Central memory CD4-positive, alpha-beta T cell (primary cell): ENCODE results near the gene HSPG2.

Experiments
- DNase-seq: peaks from one replicate; pipeline ENCODE4 v3.0.0; 2022

Gene HSPG2

DNA sequence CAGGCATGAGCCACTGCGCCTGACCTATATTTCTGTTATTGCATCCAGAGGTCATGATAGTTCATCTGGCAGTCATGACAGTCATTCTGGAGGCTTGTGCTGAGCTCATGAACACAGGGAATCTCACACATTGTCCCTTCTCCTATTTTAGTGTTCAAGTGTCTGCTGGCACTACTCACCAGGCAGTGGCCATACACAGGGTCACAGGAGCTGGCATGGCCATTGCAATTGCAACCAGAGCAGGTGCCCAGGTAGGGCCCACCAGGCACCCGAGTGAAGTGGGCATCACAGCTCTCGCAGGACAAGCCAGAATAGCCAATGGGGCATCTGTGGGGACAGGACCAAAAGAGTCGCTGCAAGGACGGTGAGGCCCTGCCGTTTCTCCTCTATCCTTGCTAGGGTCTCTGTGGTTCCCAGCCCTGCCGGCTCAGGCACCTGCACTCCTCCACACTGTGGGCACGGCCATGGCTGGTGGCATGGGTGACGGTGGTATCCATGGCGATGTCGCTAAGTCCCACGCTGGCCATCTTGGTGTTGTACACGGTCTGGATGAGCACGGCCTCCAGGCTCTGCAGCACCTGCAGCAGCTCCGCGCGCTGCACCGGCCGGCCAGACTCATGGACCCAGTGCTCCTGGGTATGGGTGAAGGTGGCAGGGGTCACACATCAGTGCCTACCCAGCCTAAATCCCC, 57.0 kb downstream of the HSPG2 start:
- DNase-seq, result no peak

DNA sequence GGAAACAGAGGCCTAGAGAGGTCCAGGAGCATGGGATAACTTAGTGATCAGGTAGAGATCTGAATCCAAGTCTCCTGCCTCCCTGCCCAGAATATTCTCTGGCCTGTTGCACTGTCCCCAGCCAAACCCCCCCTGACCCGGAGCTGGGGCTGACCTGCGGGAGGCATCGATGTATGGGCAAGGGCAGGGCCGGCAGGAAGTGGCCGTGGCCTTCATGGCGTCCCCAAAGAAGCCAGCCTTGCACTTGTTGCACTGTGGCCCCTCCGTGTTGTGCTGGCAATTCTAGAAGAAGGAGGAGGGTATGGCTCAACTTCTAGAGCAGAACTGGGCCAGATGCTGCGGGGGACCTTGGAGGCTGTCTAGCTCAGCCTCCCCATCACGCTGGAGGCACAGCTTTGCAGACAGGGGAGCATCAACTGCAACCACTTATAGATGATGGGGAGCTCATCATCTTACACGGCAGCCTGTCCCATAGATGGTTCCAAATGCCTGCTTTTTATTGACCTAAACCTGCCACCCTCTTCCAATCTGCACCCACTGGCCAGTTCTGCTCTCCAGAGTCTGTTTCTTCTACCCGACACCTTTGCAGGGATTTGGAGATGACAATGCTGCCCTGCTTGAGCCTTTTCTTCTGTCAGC, 58.2 kb downstream of the HSPG2 start:
- DNase-seq, result no peak

DNA sequence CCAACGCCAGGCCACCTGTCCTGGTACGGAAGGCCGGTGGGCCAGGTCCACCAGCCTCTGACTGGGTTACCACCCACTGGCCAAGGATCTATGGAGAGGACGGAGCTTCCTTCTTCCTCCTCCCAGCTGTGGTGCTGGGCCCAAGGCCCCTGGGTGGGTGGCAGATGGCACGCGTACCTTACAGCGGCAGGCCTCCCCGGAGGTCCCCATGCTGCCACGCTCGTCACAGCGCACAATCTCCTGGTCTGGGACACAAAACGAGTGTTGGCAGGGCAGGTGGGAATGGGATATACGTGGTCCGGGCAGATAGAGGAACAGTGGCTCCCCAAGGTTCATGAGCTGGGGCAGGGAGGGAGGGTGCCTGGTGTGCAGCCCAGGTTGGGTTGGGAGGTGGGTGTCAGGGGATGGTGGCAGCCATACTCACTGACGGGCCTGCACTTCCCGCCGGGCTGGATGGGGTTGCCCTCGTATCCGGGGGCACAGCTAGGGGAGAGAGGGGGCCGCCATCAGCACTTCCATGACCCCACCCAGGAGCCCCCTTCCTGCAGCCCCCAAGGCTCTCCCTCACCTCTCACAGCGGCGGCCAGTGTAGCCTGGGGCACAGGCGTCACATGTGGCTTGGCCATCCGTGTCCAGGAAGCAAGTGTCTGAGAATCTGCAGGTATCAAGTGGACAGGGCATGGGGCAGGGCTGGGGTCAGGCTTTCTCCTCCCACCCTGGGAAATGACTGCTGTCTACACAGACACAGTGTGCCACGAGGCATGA, 58.9 kb downstream of the HSPG2 start:
- DNase-seq, result no peak

DNA sequence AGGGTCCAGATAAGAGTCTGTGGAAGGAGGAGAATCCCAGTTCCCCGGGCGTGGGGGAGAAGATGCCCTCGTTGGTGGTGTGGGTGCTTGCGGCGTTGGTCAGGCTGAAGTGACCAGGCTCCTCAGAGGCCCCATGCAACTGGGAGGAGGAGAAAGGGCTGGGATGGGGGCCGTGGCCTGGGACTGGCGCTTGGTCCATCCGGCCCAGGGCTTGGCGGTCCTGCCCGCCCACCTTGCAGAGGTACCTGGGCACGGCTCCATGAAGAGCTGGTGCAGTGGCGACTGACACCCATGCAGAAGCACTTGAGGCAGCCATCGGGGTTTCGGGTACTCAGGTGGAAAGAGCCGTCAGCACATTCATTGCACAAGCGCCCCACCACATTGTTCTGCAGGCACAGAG, 60.8 kb downstream of the HSPG2 start:
- DNase-seq, result no peak

DNA sequence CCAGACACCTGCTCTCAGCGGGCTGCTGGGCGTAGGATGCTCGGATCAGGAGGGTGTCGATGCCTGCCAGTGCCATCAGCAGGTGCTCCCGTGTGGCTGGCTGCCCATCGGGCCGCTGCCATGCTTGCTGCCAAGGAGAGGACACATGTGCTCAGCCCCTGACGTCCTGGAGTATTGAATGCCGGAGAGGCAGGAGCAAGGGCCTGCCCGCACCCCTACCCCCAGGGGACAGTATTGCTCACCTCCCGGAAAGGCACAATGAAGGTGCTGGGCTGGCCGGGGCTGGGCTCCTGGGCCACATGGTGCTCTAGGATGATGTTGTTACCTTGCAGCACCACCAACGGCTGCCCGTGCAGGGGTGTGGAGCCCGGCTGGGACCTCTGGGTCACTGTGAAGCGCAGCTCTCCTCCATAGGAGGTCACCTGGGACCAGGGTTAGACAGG, 61.5 kb downstream of the HSPG2 start:
- no peak for DNase-seq

DNA sequence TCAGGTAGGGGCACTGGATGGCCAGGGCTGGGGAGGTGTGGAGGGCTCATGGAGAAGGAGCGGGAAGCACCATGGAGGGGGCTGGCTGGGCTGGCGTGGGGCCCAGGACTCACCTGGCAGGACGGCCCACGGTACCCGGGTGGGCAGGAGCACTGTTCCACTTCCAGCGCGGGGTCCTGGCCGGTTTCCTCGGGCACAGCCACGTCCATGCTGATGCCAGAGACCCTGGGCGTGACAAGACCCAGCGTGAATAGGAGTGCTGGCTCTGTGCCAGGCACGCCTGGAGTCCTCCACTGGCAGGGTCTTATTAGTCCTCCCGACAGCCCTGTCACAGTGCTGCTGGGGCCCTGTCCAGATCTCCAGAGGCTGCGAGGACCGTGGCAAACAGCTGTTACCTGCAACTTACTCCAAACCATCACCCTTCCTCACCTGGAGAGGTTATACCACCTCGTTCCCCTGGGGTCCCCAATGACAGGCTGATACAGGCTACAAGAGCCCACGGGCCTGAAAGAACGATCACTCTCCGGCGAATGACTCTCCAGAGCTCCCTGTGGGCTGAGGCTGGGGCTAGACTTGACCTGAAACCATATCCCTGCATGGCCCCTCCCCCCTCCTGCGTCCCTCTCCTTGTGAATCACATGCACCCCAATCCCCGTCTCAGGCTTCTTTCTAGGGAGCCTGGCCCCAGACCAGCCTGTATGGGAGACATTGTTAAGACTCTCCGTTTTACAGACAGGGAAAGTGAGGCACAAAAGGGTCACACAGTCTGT, 62.1 kb downstream of the HSPG2 start:
- no peak for DNase-seq

DNA sequence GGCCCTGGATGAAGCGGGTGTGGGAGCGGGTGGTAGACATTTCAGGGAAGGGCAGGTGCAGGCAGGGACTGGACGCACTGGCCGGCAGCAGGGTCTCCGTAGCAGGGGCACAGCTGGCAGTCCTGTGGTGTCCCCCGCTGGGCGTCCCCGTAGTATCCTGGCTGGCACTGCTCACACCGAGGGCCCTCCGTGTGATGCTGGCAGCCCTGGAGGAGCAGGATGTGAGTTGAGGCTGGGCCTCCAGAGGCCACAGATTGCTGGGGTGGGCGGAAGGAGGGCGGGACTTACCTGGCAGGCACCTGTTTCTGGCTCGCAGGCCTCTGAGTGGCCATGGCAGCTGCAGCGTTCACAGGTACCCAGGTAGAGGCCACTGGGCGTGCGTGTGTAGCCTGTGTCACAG, 62.8 kb downstream of the HSPG2 start:
- DNase-seq, result no peak

DNA sequence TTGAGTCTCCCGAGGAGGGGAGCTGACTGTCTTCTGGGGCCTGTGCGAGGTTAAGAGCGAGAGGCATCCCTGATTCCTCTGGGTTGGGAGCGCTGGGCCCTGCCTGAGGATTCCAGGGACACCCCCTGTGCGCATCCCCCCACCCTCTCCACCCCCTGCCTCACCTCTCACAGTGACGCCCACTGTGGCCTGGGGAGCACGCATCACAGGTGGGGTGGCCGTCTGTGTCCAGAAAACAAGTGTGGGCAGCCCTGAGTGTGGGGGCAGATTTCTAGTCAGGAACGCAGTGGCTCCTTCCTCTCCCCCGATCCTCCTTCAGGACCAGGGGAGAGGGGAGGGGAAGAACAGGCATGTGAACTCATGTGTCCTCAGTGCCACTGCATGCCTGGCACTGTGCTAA, 63.3 kb downstream of the HSPG2 start:
- DNase-seq, result no peak

DNA sequence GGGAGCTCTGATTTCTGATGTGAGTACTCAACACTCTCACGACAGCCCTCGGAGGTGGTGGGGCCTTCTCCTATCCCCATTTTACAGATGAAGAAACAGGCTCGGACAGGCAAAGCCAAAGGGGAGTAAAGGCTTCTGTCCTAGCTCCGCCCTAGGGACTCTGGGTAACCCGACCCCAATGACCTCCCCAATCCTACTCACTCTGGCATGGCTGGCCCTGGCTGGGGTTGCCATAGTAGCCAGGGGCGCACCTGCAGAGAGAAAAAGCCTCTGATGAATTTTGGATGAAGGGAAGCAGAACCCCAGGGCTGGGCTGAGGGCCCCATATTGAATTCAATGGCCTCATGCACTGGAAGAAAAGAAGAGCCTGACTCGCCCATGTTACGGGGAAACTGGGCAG, 63.9 kb downstream of the HSPG2 start:
- no peak for DNase-seq

DNA sequence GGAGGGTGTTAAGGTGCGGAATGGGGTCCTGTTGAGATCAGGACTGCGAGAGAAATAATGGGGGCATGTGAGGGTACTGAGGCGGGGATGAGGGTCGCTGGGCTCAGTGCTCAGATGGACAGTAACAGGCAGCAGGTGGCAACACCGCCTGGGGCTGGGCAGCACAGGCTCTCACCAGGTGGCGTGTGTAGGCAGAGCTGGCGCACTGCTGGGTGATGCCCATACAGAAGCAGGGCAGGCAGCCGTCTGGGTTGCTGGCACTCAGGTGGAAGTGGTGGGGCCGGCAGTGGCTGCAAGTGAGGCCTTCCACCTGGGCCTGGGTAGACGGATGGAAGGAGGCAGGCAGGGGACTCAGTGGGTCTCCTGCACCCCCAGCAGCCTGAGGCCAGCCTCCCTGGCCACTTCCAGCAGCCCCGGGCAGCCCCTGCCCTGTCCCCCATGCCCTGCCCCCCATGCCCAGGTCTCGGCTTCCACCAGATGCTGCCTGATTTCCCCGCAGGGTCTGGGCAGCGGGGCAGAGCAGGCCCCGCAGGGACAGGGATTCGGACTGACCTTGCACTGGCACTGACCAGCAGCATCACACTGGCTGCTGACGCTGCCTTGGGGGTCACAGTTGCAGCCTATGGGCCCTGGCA, 64.5 kb downstream of the HSPG2 start:
- DNase-seq, result no peak

DNA sequence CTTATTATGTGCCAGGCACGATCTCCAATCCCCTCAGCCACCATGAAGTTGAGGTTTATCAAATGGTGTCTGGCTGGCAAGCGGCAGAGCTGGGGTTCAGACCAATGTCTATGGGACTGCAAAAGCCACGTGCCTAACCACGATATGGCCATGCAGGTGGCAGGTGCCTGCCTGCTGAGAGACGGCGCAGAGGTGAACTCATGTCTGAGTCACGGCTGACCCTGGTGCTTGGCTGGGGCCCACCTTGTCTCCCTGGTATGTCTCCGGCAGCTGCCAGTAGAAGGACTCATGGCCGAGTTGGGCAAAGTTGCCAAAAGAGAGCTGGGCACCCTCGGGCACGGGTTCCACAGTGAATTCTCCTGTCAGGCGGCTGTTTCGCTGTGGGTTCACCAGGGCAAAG, 65.2 kb downstream of the HSPG2 start:
- DNase-seq, result no peak

DNA sequence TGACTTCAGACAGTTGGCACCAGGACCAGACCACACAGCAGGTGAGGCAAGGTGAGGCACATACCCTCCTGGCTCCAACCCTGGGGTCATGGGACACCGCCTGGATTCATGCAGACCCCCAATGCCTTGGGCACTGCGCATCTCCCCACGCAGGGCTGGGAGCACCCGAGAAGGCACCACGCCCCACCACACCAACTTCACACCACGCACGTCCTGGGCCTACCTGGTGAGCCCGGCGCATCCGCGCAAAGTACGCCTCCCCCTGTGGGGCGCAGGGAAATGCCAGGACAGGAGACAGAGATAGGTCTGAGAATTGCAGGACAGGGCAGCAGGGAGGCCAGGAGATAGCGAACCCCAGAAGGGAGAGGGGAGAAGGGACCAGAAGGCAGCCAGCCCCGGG, 66.5 kb downstream of the HSPG2 start:
- no peak for DNase-seq

DNA sequence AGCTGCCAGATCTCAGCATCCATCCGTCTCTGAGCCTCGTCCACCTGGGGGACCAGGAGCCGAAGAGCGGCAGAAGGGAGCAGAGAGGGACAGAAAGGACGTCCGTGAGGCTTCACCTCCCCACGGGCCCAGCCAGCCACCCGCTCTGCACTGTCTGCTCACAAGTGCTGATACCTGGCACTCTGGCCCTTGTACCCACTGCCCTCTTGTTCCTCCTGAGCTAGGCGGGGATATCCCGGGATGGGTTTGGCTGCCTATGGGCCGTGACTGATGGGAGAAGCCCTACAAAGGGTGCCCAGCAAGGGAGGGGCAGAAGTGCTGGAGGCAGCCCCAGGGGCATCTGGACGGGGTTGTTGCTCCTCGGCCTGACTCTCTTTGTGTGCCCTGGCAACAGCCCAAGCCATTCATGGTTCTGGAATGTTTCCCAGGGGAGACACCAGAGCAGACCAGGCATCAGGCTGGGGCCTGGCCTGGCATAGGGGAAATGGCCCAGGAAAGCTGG, 67.4 kb downstream of the HSPG2 start:
- DNase-seq, result no peak

DNA sequence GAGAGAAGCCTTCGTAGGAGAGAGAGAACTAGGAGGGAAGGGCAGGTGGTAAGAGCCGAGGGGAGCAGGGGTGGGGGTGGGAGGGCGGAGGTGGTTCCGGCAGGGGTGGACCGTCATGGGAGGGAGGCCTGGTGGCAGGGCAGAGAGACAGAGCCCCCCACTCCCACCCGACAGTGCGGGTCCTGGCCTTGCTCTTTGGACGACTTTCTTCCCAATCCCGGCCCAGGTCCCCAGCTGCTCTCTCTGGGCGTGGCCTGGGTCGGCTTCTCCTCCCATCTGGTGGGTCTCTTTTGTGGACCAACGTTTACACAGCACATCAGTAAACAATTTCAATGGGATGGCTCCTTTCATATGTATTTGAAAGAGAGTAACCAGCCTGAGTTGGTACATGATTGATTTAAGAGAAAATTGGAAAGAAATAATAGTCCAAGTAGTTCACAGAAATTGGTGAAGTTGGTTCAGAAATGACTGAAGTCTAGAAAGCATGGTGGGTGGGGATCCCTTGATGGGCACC, 68.1 kb downstream of the HSPG2 start:
- DNase-seq, result no peak

DNA sequence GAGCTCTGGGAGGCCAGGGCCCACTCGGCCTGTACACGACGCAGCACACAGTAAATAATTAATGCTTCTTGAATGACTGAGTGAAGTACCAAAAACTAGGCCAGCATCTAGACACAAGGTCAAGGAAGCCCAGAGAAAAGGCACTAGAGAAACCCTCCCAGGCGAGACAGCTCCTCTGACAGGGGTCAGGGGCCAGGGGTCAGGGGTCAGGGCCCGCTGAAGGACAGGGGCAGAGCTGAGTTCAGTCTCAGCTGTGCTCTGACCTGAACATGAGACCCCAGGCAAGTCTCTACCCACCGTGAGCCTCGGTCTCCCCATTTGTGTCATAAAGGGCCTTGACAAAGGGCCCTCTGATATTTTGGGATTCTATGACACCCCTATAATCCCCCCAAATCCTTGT, 68.6 kb downstream of the HSPG2 start:
- DNase-seq, result no peak

DNA sequence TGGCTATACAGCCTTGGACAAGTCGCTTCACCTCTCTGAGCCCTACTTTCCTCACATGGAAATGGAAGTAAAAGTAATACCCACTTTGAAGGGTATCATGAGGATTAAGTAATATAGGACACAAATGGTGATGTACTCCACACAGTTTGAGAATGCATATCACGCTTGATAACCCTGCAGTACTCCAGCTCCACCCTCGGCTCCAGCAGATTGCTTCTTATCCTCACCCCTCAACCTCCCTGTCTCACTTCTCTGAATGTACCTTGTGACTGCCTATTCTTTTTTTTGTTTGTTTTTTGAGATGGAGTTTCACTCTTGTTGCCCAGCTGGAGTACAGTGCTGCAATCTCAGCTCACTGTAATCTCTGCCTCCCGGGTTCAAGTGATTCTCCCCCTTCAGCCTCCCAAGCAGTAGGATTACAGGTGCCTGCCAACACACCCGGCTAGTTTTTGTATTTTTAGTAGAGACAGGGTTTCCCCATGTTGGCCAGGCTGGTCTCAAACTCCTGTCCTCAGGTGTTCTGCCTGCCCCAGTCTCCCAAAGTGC, 69.6 kb downstream of the HSPG2 start:
- no peak for DNase-seq

DNA sequence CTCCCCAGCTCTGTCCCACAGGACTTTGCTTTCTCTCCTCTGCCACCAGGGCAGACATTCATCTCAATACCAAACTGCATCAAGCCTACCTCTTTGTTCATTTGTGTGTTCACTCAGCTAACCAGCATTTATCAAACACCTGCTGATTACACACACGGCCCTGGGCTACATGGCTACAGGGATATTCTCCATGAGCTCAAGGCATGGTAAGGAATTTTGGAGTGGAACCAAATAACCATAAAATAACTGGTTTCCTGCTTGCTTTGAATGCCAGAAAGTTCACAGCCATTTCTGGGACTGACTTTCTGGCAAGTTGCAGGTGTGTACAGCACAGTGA, 70.4 kb downstream of the HSPG2 start:
- no peak for DNase-seq

DNA sequence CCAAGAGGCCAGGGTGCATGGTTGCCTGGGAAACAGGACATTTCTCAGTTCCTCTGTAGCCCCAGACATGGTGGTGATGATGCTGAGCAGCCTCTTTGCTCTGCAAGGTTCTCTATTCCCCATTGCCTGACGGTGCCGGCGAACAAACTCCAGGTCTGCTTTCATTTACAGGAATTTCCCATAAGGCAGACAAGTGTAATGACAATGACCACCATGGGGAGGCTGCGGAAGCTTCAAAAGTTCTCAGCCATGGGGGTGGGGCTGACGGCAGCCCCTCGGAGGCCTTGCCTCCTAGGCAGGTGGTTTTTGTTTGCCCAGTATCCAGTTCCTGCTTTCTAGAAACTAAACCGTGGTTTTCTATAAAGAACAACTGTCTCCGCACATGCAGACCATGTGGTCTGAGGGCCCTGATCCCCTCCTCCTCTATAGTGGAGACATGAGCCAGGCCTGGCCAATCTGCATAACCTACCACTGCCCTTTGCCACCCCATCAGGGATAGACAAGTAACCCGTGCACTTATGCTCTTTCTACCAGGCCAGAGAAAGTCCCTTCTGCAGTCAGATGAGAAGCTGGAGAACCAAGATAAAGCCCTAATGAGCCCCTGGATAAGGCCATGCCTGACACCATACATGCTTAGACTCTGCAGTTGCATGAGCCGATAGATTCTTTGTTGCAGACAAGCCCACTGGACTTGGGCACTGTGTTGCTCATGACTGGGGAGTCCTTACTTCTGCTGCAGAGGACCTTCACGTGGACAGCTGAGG, 71.0 kb downstream of the HSPG2 start:
- no peak for DNase-seq

DNA sequence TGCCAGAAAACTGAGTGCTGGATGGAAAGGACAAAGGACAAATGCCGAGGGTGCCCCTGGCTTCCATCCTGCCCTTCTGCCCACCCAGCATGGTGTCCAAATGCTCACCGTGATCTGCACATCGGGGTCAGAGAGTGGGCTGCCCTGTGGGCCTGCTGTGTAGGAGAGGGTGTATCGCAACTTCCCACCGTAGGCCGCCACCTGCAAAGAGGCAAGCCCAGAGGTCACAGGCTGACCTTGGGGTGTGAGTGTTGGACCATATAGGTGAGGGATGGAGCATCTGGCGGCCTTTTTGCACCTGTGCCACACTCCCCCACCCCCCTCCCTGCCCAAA, 71.5 kb downstream of the HSPG2 start:
- no peak for DNase-seq

DNA sequence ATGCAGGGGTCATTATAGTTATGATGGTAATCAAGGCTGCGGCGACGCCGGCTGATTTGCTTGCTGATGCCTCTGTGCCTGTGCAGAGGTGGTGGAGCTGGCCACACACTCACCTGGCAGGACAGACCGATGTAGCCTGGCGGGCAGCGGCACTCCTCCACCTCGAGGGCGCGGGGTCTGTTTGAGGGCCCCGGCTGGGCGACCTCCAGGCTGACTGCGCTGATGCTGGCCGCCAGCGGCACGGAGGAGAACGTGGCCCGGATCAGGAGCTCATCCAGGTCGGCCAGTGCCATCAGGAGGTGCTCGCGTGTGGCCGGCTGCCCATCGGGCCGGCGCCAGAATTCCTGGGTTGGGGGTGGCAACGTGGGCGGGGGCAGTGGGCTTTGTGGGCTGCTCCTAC, 72.4 kb downstream of the HSPG2 start:
- DNase-seq, result no peak

DNA sequence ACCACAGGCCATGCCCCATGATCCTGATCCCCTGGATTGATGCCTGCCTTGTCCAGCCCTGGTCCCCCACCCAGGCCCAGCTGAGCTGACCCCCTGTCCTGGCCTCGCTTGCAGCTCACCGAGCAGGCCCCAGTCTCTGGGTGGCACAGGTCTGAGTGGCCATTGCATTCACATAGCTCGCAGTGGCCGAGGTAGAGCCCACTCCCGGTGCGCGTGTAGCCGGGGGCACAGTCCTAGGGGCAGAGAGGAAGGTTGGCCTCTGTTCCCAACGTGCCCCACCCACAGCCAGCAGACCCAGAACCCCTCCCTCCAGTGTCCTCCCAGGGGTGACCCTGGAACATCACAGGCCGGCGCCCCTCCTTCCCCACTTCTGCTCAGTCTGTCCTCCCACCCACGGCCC, 73.1 kb downstream of the HSPG2 start:
- no peak for DNase-seq
